Measurements from ENCODE around the gene F11R. TPM values are rescaled to one million over a fixed set of nuclear protein-coding genes. Genes with fewer than 3 reads are reported as not detected.
"Not testable (repeated sequence)": the region's sequence is repeated elsewhere in the genome, so short reads cannot be mapped to it uniquely, and the experiment has no call there.

Gene F11R
- total RNA-seq, 4 donors from 2014 or later, result 101 to 112 (median 107) TPM

DNA sequence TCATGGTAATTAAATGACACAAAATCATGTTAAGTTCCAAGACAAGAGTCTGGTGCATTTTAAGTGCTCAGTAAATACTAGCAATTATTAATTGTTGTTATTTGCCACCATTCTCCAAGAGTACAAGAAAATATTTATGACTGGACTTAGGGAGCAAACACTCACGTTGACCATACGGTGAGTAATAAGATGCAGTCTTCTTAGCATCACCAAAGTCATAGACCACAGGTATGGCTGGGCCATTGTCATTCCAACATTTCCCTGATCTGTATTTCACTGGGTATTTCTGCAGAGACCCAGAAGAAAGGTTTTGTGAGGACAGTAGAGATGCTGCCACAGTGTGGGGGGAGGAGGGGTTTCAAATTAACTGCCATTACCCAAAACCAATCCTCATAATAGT is 71.1 kb downstream of the F11R start:
- Histone ChIP-seq H3K4me1 (peaks cover 18% of the 10 kb centered on the region), H3K27me3 (peaks cover 5% of the 10 kb centered on the region), H3K27ac (no peak overlapping the region), H3K9me3 (no peaks in the 10 kb centered on the region), H3K4me3 (no peak overlapping the region), H3K36me3 (no peaks in the 10 kb centered on the region)
- no peak for DNase-seq (ENCODE audit: low spot score in 2 of 2)
- 95% methylated on average over 2 of the region's 2 CpGs for WGBS
- TF ChIP-seq POLR2AphosphoS5 (IDR thresholded peaks at IDR 0.05) (no peak), EP300 (IDR thresholded peaks at IDR 0.05) (no peak), POLR2A (IDR thresholded peaks at IDR 0.05) (no peak)
- TF ChIP-seq, protein P1, sequence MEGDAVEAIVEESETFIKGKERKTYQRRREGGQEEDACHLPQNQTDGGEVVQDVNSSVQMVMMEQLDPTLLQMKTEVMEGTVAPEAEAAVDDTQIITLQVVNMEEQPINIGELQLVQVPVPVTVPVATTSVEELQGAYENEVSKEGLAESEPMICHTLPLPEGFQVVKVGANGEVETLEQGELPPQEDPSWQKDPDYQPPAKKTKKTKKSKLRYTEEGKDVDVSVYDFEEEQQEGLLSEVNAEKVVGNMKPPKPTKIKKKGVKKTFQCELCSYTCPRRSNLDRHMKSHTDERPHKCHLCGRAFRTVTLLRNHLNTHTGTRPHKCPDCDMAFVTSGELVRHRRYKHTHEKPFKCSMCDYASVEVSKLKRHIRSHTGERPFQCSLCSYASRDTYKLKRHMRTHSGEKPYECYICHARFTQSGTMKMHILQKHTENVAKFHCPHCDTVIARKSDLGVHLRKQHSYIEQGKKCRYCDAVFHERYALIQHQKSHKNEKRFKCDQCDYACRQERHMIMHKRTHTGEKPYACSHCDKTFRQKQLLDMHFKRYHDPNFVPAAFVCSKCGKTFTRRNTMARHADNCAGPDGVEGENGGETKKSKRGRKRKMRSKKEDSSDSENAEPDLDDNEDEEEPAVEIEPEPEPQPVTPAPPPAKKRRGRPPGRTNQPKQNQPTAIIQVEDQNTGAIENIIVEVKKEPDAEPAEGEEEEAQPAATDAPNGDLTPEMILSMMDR (IDR thresholded peaks at IDR 0.05), result no peak

DNA sequence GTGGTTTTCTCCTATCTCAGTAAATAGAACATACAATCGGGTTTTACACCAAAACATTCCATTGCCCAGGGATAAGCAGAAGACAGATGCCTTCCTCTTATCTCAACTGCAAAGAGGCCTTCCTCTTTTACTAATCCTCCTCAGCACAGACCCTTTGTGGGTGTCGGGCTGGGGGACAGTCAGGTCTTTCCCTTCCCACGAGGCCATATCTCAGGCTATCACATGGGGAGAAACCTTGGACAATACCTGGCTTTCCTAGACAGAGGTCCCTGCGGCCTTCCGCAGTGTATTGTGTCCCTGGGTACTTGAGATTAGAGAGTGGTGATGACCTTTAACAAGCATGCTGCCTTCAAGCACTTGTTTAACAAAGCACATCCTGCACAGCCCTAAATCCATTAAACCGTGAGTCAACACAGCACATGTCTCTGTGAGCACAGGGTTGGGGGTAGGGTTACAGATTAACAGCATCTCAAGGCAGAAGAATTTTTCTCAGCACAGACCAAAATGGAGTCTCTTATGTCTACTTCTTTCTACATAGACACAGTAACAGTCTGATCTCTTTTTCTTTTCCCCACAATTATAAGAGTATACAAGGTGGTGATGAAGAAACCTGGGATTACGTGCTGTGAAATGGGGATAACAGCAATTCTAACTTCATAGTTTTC is 71.6 kb downstream of the F11R start:
- not testable (repeated sequence) for H3K36me3 ChIP-seq; H3K9me3 ChIP-seq; H3K4me3 ChIP-seq; H3K27ac ChIP-seq; H3K27me3 ChIP-seq; DNase-seq (ENCODE audit: low spot score in 2 of 2)
- peaks cover 18% of the 10 kb centered on the region for H3K4me1 ChIP-seq
- 78% methylated on average over 5 of the region's 7 CpGs for WGBS

DNA sequence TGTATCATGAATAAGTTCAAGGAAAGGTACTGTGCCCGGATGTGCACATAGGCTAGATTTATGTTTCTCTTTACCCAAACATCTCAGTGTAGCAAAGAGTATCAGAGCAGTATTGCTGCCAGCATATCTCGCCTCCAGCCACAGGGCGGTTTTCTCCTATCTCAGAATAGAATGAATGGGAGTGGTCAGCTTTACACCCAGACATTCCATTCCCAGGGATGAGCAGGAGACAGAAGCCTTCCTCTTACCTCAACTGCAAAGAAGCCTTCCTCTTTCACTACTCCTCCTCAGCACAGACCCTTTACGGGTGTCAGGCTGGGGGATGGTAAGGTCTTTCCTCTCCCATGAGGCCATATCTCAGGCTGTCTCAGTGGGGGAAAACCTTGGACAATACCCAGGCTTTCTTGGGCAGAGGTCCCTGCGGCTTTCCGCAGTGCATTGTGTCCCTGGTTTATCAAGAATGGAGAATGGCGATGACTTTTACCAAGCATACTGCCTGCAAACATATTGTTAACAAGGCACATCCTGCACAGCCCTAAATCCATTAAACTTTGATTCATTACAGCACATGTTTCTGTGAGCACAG is 73.7 kb downstream of the F11R start:
- not testable (repeated sequence) for H3K4me3 ChIP-seq; DNase-seq (ENCODE audit: low spot score in 2 of 2); H3K9me3 ChIP-seq; H3K4me1 ChIP-seq; H3K36me3 ChIP-seq; H3K27ac ChIP-seq; H3K27me3 ChIP-seq
- 33% methylated on average over 7 of the region's 7 CpGs for WGBS

DNA sequence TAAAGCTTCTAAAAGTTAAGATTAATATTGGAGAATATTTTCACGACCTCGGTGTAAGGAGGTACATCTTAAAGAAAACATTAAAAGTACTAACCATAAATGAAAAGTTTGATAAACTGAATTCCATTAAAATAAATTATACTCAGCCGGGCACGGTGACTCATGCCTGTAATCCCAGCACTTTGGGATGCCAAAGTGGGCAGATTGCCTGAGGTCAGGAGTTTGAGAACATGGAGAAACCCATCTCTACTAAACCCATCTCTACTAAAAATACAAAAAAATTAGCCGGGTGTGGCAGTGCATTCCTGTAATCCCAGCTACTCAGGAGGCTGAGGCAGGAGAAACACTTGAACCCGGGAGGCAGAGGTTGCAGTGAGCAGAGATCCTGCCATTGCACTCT is 75.1 kb downstream of the F11R start:
- H3K36me3 ChIP-seq; H3K27ac ChIP-seq; H3K9me3 ChIP-seq; H3K4me3 ChIP-seq; H3K27me3 ChIP-seq; DNase-seq (ENCODE audit: low spot score in 2 of 2); H3K4me1 ChIP-seq: not testable (repeated sequence)
- 37% methylated on average over 6 of the region's 6 CpGs for WGBS

Other genes with a start within 250 kb of the F11R start
- gene LY9, start 225.0 kb downstream of the F11R start, total RNA-seq, result 1 to 10 TPM in 2 of 4 donors, under 1 TPM in 1, not detected in 1; 0.34 to 3.5 (median 1.2) TPM
- gene CD244, start 158.3 kb downstream of the F11R start, total RNA-seq, result under 1 TPM in 2 of 4 donors, not detected in 2; 0.49 to 0.68 TPM
- not detected for gene ITLN1, start 136.0 kb downstream of the F11R start, total RNA-seq
- 1 to 10 TPM in 1 of 4 donors, under 1 TPM in 1, not detected in 2; 0.55 to 1.2 TPM for gene ITLN2, start 66.3 kb downstream of the F11R start, total RNA-seq
- 100 to 1,000 TPM in 2 of 4 donors, 10 to 100 TPM in 2; 70.0 to 123 (median 98.8) TPM for gene TSTD1, start 17.8 kb upstream of the F11R start, total RNA-seq
- 10 to 100 TPM; 33.9 to 88.7 (median 43.7) TPM for gene USF1, start 24.8 kb upstream of the F11R start, total RNA-seq
- 10 to 100 TPM; 12.3 to 46.2 (median 14.5) TPM for gene ARHGAP30, start 48.7 kb upstream of the F11R start, total RNA-seq
- 100 to 1,000 TPM; 126 to 188 (median 164) TPM for gene NECTIN4, start 68.4 kb upstream of the F11R start, total RNA-seq
- gene KLHDC9, start 77.2 kb upstream of the F11R start, total RNA-seq, result 1 to 10 TPM in 3 of 4 donors, not detected in 1; 1.3 to 4.0 (median 1.4) TPM
- gene PFDN2, start 96.9 kb upstream of the F11R start, total RNA-seq, result 10 to 100 TPM; 21.3 to 33.9 (median 27.1) TPM
- gene NIT1, start 97.0 kb upstream of the F11R start, total RNA-seq, result 10 to 100 TPM; 28.3 to 58.2 (median 39.6) TPM
- gene DEDD, start 111.5 kb upstream of the F11R start, total RNA-seq, result 10 to 100 TPM; 24.4 to 47.0 (median 36.6) TPM
- 10 to 100 TPM; 44.2 to 98.8 (median 80.2) TPM for gene UFC1, start 132.8 kb upstream of the F11R start, total RNA-seq
- gene USP21, start 138.3 kb upstream of the F11R start, total RNA-seq, result 10 to 100 TPM; 18.7 to 37.0 (median 28.8) TPM
- gene PPOX, start 145.3 kb upstream of the F11R start, total RNA-seq, result 10 to 100 TPM; 22.2 to 75.2 (median 37.2) TPM
- 10 to 100 TPM; 26.9 to 36.6 (median 30.0) TPM for gene B4GALT3, start 156.4 kb upstream of the F11R start, total RNA-seq
- gene ADAMTS4, start 177.9 kb upstream of the F11R start, total RNA-seq, result 1 to 10 TPM in 3 of 4 donors, under 1 TPM in 1; 0.93 to 9.9 (median 6.3) TPM
- gene NDUFS2, start 181.2 kb upstream of the F11R start, total RNA-seq, result 100 to 1,000 TPM in 3 of 4 donors, 10 to 100 TPM in 1; 99.1 to 132 (median 112) TPM
- gene FCER1G, start 194.1 kb upstream of the F11R start, total RNA-seq, result 10 to 100 TPM in 1 of 4 donors, 1 to 10 TPM in 2, not detected in 1; 2.3 to 12.6 (median 4.6) TPM
- gene APOA2, start 202.5 kb upstream of the F11R start, total RNA-seq, result 10 to 100 TPM in 1 of 4 donors, not detected in 3; 29.6 TPM
- gene TOMM40L, start 204.9 kb upstream of the F11R start, total RNA-seq, result 10 to 100 TPM in 2 of 4 donors, 1 to 10 TPM in 2; 6.7 to 21.0 (median 8.7) TPM
- 1 to 10 TPM in 1 of 4 donors, not detected in 3; 1.2 TPM for gene NR1I3, start 217.1 kb upstream of the F11R start, total RNA-seq
- gene PCP4L1, start 237.6 kb upstream of the F11R start, total RNA-seq, result 10 to 100 TPM in 1 of 4 donors, 1 to 10 TPM in 3; 2.7 to 10.1 (median 3.7) TPM